Neural crest cell (in vitro differentiated cells): ENCODE data around the gene RBMS3. TPM values are rescaled to one million over a fixed set of nuclear protein-coding genes. Genes with fewer than 3 reads are reported as not detected.
"Not testable (repeated sequence)": the region's sequence is repeated elsewhere in the genome, so short reads cannot be mapped to it uniquely, and the experiment has no call there.

Source experiments
- DNase-seq: peaks from one replicate; pipeline ENCODE4 v3.0.0; 2021; ENCODE audit warnings: low read depth, mixed read lengths, low spot score
- H3K27ac Mint-ChIP-seq: one replicate; pipeline ENCODE4 v1.8.0; 2021; ENCODE audit warnings: mild to moderate bottlenecking, mixed read lengths; ENCODE audit not compliant: unreplicated experiment
- H3K27me3 Mint-ChIP-seq: 2 replicates; pipeline ENCODE4 v1.8.0; 2021; ENCODE audit warnings: low read depth, mild to moderate bottlenecking, mixed read lengths
- H3K36me3 Mint-ChIP-seq: 2 replicates; pipeline ENCODE4 v1.8.0; 2021; ENCODE audit warnings: low read depth, mild to moderate bottlenecking, mixed read lengths
- H3K4me1 Mint-ChIP-seq: 2 replicates; pipeline ENCODE4 v1.8.0; 2021; ENCODE audit warnings: mixed read lengths
- H3K4me3 Mint-ChIP-seq: one replicate; pipeline ENCODE4 v1.8.0; 2021; ENCODE audit warnings: mild to moderate bottlenecking, mixed read lengths
- H3K9me3 Mint-ChIP-seq: 2 replicates; pipeline ENCODE4 v1.8.0; 2021; ENCODE audit warnings: mixed read lengths
- CTCF ChIP-seq: fragments of 200-600 bp; sonication (generic); conservative IDR thresholded peaks from 2 replicates; pipeline ENCODE4 v1.5.0; 2021; ENCODE audit warnings: antibody characterized with exemption, mild to moderate bottlenecking
- total RNA-seq: library from RNA; stranded (reverse); gene quantifications from 2 replicates; pipeline ENCODE4 v1.2.1, GENCODE V29; 2021

Gene RBMS3
- total RNA-seq, 1 donor from 2014 or later, result 35.4 TPM

DNA sequence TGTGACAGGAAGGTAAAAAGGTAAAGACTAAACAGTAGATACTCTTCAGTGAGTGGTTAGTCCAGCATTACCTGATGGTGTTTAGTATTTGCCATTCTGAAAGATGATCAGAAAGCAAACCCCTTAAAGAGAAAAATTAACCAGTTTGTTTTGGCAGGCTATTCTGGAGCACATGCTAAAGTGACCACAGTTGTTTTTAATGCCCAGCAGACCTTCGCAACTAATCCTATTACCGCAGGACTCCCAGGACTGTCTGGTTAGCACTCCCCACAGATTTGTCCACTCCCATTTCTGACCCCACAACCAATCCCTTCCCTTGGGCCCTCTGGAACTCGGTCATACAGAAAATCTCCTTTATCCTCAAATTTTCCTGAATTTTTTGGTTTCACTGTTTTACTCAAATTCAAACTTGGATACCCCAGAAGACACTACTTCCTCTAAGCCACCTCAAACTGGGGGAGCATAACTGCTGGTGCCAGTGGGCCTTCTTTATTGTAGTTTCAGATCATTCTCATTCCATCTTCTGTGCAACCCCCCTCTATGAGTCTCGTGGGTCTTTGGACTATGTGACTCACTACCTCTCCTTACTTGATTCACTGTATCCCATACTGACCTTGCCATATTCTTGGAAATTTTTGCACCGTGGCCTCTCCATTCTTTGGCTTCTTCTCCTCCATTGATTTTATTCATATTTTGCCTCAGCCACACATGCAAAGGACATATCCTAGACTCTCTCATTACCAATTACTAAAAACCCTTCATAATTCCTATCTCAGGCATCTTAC is 104.4 kb downstream of the RBMS3 start:
- H3K27me3 Mint-ChIP-seq, result no peaks in the 10 kb centered on the region
- H3K4me1 Mint-ChIP-seq, result peaks cover 9% of the 10 kb centered on the region
- TF ChIP-seq CTCF, result no peak
- H3K4me3 Mint-ChIP-seq, result no peak overlapping the region
- peaks cover 18% of the 10 kb centered on the region for H3K36me3 Mint-ChIP-seq
- no peak overlapping the region for H3K27ac Mint-ChIP-seq
- DNase-seq, result no peak
- no peaks in the 10 kb centered on the region for H3K9me3 Mint-ChIP-seq

- DNase-seq, result no peak
- Mint-ChIP-seq H3K4me1 (peaks cover 13% of the 10 kb centered on the region), H3K4me3 (no peak overlapping the region), H3K27me3 (no peaks in the 10 kb centered on the region), H3K27ac (no peak overlapping the region), H3K9me3 (peaks cover 12% of the 10 kb centered on the region), H3K36me3 (peaks cover 31% of the 10 kb centered on the region)
- TF ChIP-seq CTCF, result no peak
Observed at GRCh38 chr3:29389362-29389761, 108.5 kb downstream of the RBMS3 start.

DNA sequence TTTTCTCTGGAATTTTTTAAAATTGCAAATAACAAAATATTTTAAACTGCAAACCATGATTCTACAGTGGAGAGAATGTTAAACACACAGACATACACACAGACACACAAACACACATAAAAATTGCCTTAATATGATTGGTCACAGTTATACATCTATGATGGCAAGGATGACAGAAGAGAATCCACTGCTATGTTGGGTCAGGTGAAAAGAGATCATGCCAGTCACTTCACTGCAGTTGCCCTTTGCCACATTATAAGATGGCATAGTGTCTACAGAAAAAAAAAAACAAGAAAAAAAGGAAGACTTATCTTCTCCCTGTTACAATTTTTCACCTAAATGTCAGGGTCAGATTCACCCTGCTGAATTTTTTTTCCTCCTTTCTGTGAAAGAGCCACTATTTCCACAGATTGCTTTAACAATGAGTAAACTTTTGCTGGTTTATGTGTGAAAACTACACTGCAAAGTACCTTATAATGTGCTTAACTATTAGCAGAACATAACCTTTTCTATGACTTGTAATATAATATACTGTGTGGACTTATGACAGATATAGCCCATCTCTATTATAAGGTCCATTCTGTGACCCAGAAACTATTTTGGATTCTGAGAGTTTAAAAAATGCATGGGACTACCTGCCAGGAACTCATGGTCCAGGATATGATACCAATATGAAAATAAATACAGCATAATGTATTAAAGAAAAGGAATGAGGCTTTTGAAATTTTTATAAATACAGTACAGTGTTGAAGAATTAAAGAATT is 111.9 kb downstream of the RBMS3 start:
- no peak for TF ChIP-seq CTCF
- H3K4me1 Mint-ChIP-seq, result peaks cover 4% of the 10 kb centered on the region
- H3K36me3 Mint-ChIP-seq, result peaks cover 26% of the 10 kb centered on the region
- no peak overlapping the region for H3K4me3 Mint-ChIP-seq
- no peak overlapping the region for H3K27ac Mint-ChIP-seq
- H3K9me3 Mint-ChIP-seq, result peaks cover 18% of the 10 kb centered on the region
- DNase-seq, result no peak
- no peaks in the 10 kb centered on the region for H3K27me3 Mint-ChIP-seq

- not testable (repeated sequence) for DNase-seq, H3K4me3 Mint-ChIP-seq, H3K27me3 Mint-ChIP-seq, H3K4me1 Mint-ChIP-seq, H3K27ac Mint-ChIP-seq
- H3K36me3 Mint-ChIP-seq, result peaks cover 25% of the 10 kb centered on the region
- peaks cover 20% of the 10 kb centered on the region for H3K9me3 Mint-ChIP-seq
Observed at GRCh38 chr3:29393946-29394345, 113.1 kb downstream of the RBMS3 start.

DNA sequence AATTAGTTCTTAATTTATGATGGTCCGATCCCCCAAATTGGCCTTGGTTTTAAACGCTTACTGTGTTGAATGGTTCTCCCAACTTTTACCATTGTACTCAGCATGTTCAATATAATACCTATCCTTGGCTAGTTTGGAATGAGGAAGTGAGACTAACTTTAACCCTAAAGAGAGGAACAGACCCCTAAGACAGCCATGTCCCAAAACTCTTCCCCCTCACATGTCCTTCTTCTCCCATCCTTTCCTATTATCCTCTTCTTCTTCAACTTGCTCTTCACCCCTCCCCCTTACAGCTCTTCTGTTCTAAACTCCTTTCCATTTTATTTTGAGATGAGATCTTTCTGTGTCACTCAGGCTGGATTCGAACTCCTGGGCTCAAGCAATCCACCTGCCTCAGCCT is 116.5 kb downstream of the RBMS3 start:
- peaks cover 15% of the 10 kb centered on the region for H3K36me3 Mint-ChIP-seq
- no peak for DNase-seq
- H3K27ac Mint-ChIP-seq, result no peak overlapping the region
- peaks cover 14% of the 10 kb centered on the region for H3K9me3 Mint-ChIP-seq
- no peak for TF ChIP-seq CTCF
- no peaks in the 10 kb centered on the region for H3K27me3 Mint-ChIP-seq
- H3K4me1 Mint-ChIP-seq, result peaks cover 4% of the 10 kb centered on the region
- H3K4me3 Mint-ChIP-seq, result no peak overlapping the region

DNA sequence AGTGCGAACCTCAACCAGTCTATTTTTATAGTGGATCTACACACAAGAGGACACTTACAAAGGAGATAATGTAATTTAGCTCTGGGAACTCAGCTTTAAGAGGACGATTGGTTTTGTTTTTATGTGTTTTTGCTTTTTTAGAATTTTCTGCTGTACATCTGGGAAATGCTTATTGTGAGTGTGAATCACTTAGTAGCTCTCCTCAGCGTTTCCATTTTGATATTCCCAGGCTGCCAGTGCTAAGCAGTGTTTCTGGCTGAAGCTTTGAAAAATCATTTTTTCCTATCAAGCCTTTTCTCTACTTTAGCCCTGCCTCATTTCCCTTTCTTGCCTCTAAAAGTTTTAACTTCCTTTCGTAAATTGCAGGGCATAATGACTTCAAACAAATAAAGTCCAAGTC is 117.9 kb downstream of the RBMS3 start:
- no peak overlapping the region for H3K4me3 Mint-ChIP-seq
- H3K36me3 Mint-ChIP-seq, result peaks cover 7% of the 10 kb centered on the region
- no peak for TF ChIP-seq CTCF
- H3K4me1 Mint-ChIP-seq, result no peaks in the 10 kb centered on the region
- no peak for DNase-seq
- H3K27ac Mint-ChIP-seq, result no peak overlapping the region
- peaks cover 8% of the 10 kb centered on the region for H3K9me3 Mint-ChIP-seq
- no peaks in the 10 kb centered on the region for H3K27me3 Mint-ChIP-seq
